ENCODE data around the gene METTL2A. TPM values are rescaled to one million over a fixed set of nuclear protein-coding genes. Genes with fewer than 3 reads are reported as not detected.
"Not testable (repeated sequence)": the region's sequence is repeated elsewhere in the genome, so short reads cannot be mapped to it uniquely, and the experiment has no call there.

METTL2A gene
- total and polyA plus RNA-seq, 7 donors: 9.6 to 28.3 (median 16.4) TPM

- peaks cover 38% of the 10 kb centered on the region for H3K4me1 ChIP-seq
- WGBS, 3 donors: 81 to 87% (median 85%) methylated on average over 3 of the region's 3 CpGs
Observed at GRCh38 chr17:62482553-62482952, 58.9 kb downstream of the METTL2A start.

GRCh38 chr17:62490990-62491389 lies 67.3 kb downstream of the METTL2A start:
- ATAC-seq; H3K27me3 ChIP-seq (ENCODE audit: insufficient read depth in 3 of 3, low read length in 2 of 3); H3K4me1 ChIP-seq; H3K36me3 ChIP-seq (ENCODE audit: insufficient read depth in 1 of 2, low read depth in 1 of 2); DNase-seq; H3K9me3 ChIP-seq; H3K4me3 ChIP-seq; intact Hi-C loops (cut with DNase I); H3K27ac ChIP-seq: not testable (repeated sequence)
- WGBS, 3 donors: 62 to 93% (median 88%) methylated on average over 1 of the region's 1 CpG

More at GRCh38 chr17:62482553-62482952, 58.9 kb downstream of the METTL2A start:
- H3K27me3 ChIP-seq (ENCODE audit: insufficient read depth in 3 of 3, low read length in 2 of 3); ATAC-seq; DNase-seq; H3K9me3 ChIP-seq; intact Hi-C loops (cut with DNase I); H3K4me3 ChIP-seq; H3K27ac ChIP-seq: not testable (repeated sequence)
- H3K36me3 ChIP-seq (ENCODE audit: insufficient read depth in 1 of 2, low read depth in 1 of 2): peaks cover 0 to 18% of the 10 kb centered on the region in 2 donors

GRCh38 chr17:62493049-62493655 lies 69.5 kb downstream of the METTL2A start:
- 84 to 90% (median 87%) methylated on average over 5 of the region's 5 CpGs for WGBS, 3 donors
- H3K4me3 ChIP-seq: not testable (repeated sequence)

GRCh38 chr17:62494073-62494472 lies 70.4 kb downstream of the METTL2A start:
- H3K27me3 ChIP-seq (ENCODE audit: insufficient read depth in 3 of 3, low read length in 2 of 3); intact Hi-C loops (cut with DNase I); H3K36me3 ChIP-seq (ENCODE audit: insufficient read depth in 1 of 2, low read depth in 1 of 2); H3K9me3 ChIP-seq; H3K4me1 ChIP-seq; DNase-seq; H3K4me3 ChIP-seq; ATAC-seq; H3K27ac ChIP-seq: not testable (repeated sequence)
- WGBS, 3 donors: 45 to 74% (median 53%) methylated on average over 7 of the region's 7 CpGs

More at GRCh38 chr17:62493049-62493655, 69.5 kb downstream of the METTL2A start:
- H3K27ac ChIP-seq; DNase-seq; H3K4me1 ChIP-seq; H3K27me3 ChIP-seq (ENCODE audit: insufficient read depth in 3 of 3, low read length in 2 of 3); ATAC-seq; H3K9me3 ChIP-seq; H3K36me3 ChIP-seq (ENCODE audit: insufficient read depth in 1 of 2, low read depth in 1 of 2); intact Hi-C loops (cut with DNase I): not testable (repeated sequence)

GRCh38 chr17:62496344-62496743 lies 72.6 kb downstream of the METTL2A start:
- H3K9me3 ChIP-seq; intact Hi-C loops (cut with DNase I); H3K4me1 ChIP-seq; H3K36me3 ChIP-seq (ENCODE audit: insufficient read depth in 1 of 2, low read depth in 1 of 2); H3K27me3 ChIP-seq (ENCODE audit: insufficient read depth in 3 of 3, low read length in 2 of 3); H3K27ac ChIP-seq; H3K4me3 ChIP-seq; DNase-seq; ATAC-seq: not testable (repeated sequence)
- 93 to 99% (median 95%) methylated on average over 4 of the region's 4 CpGs for WGBS, 3 donors

GRCh38 chr17:62498796-62499195 lies 75.1 kb downstream of the METTL2A start:
- H3K27me3 ChIP-seq (ENCODE audit: insufficient read depth in 3 of 3, low read length in 2 of 3); intact Hi-C loops (cut with DNase I); H3K27ac ChIP-seq; H3K4me1 ChIP-seq; H3K4me3 ChIP-seq; DNase-seq; H3K9me3 ChIP-seq; H3K36me3 ChIP-seq (ENCODE audit: insufficient read depth in 1 of 2, low read depth in 1 of 2); ATAC-seq: not testable (repeated sequence)
- WGBS, 3 donors: 89 to 94% (median 91%) methylated on average over 8 of the region's 8 CpGs

Other genes with a start within 250 kb of the METTL2A start
- not detected for gene EFCAB3, start 43.3 kb upstream of the METTL2A start, total RNA-seq
- gene EFCAB3, start 43.3 kb upstream of the METTL2A start, polyA plus RNA-seq: under 1 TPM in 1 of 3 donors, not detected in 2; 0.08 TPM
- gene TLK2, start 54.9 kb downstream of the METTL2A start, total RNA-seq: 10 to 100 TPM; 26.7 to 50.0 (median 41.8) TPM
- gene TLK2, start 54.9 kb downstream of the METTL2A start, polyA plus RNA-seq: 10 to 100 TPM; 23.1 to 51.9 (median 27.3) TPM
- 10 to 100 TPM in 2 of 4 donors, 1 to 10 TPM in 2; 4.6 to 17.5 (median 8.5) TPM for gene MRC2, start 203.8 kb downstream of the METTL2A start, total RNA-seq
- 1 to 10 TPM; 3.5 to 5.9 (median 3.6) TPM for gene MRC2, start 203.8 kb downstream of the METTL2A start, polyA plus RNA-seq